Osteoblast (primary cell): ENCODE data around the gene SLC24A3. TPM values are rescaled to one million over a fixed set of nuclear protein-coding genes. Genes with fewer than 3 reads are reported as not detected.

Experiments used
- DNase-seq: peaks from one replicate; pipeline ENCODE4 v3.0.0; 2011; ENCODE audit warnings: low spot score, mixed read lengths; ENCODE audit not compliant: insufficient read length; ENCODE audit errors: missing footprints
- H2AFZ ChIP-seq: 2 replicates; pipeline ENCODE4 v1.6.0; 2011; ENCODE audit warnings: mild to moderate bottlenecking, low read length
- H3K27ac ChIP-seq: 2 replicates; pipeline ENCODE4 v1.5.1; 2011; ENCODE audit warnings: mild to moderate bottlenecking, low read depth, low read length, moderate library complexity
- H3K27me3 ChIP-seq: 2 replicates; pipeline ENCODE4 v1.6.0; 2012; ENCODE audit warnings: mild to moderate bottlenecking, control low read depth, inconsistent platforms, low read length, moderate library complexity; ENCODE audit not compliant: insufficient read depth
- H3K36me3 ChIP-seq: 2 replicates; pipeline ENCODE4 v1.5.1; 2011; ENCODE audit warnings: mild to moderate bottlenecking, low read length, control low read depth, moderate library complexity; ENCODE audit not compliant: insufficient read depth
- H3K4me1 ChIP-seq: 2 replicates; pipeline ENCODE4 v1.5.1; 2011; ENCODE audit warnings: mild to moderate bottlenecking, low read length, control low read depth, moderate library complexity; ENCODE audit not compliant: insufficient read depth
- H3K4me2 ChIP-seq: 2 replicates; pipeline ENCODE4 v1.6.0; 2011; ENCODE audit warnings: mild to moderate bottlenecking, low read length; ENCODE audit not compliant: insufficient read depth
- H3K4me3 ChIP-seq: fragments of 200-600 bp; sonication (generic); 3 replicates; pipeline ENCODE4 v1.5.1; 2012; ENCODE audit warnings: mild to moderate bottlenecking, low read length, inconsistent platforms; ENCODE audit not compliant: insufficient read depth
- H3K79me2 ChIP-seq: 2 replicates; pipeline ENCODE4 v1.6.0; 2012; ENCODE audit warnings: mild to moderate bottlenecking, low read length, control low read depth, inconsistent platforms; ENCODE audit not compliant: insufficient read depth
- H3K9me3 ChIP-seq: 2 replicates; pipeline ENCODE4 v1.5.1; 2011; ENCODE audit warnings: low read depth, low read length, control low read depth
- H4K20me1 ChIP-seq: 2 replicates; pipeline ENCODE4 v1.6.0; 2012; ENCODE audit warnings: mild to moderate bottlenecking, low read length, control low read depth; ENCODE audit not compliant: insufficient read depth
- CTCF ChIP-seq: IDR thresholded peaks from 2 replicates; pipeline ENCODE4 v1.5.1; 2011; ENCODE audit warnings: mild to moderate bottlenecking, low read depth, low read length, moderate library complexity; ENCODE audit errors: extremely low read depth
- total RNA-seq: library from RNA; depleted of rRNA; stranded (reverse); fragments of >200 nt; gene quantifications from 2 replicates; pipeline ENCODE4 v1.2.3, GENCODE V29; 2012

SLC24A3 gene
- total RNA-seq, 1 donor, result 1.1 TPM

GRCh38 chr20:19601126-19601810 is 388.8 kb downstream of the SLC24A3 start:
- no peak for DNase-seq
- Histone ChIP-seq H3K27ac (no peak overlapping the region), H2AFZ (no peak overlapping the region), H3K27me3 (no peaks in the 10 kb centered on the region), H3K4me2 (no peak overlapping the region), H3K36me3 (no peaks in the 10 kb centered on the region), H3K4me1 (no peaks in the 10 kb centered on the region), H3K9me3 (no peaks in the 10 kb centered on the region), H3K4me3 (no peak overlapping the region), H4K20me1 (no peaks in the 10 kb centered on the region), H3K79me2 (no peaks in the 10 kb centered on the region)
- TF ChIP-seq CTCF, result no peak

- no peak overlapping the region for H3K27ac ChIP-seq
- H3K4me2 ChIP-seq, result no peak overlapping the region
- no peak for DNase-seq
- no peaks in the 10 kb centered on the region for H3K36me3 ChIP-seq
- no peak overlapping the region for H2AFZ ChIP-seq
- H3K9me3 ChIP-seq, result no peaks in the 10 kb centered on the region
- no peak overlapping the region for H3K4me3 ChIP-seq
- H4K20me1 ChIP-seq, result no peaks in the 10 kb centered on the region
- no peak for TF ChIP-seq CTCF
- no peaks in the 10 kb centered on the region for H3K79me2 ChIP-seq
- H3K4me1 ChIP-seq, result no peaks in the 10 kb centered on the region
- no peaks in the 10 kb centered on the region for H3K27me3 ChIP-seq
Measured at GRCh38 chr20:19602675-19603375, 390.4 kb downstream of the SLC24A3 start.

- Histone ChIP-seq H3K4me2 (no peak overlapping the region), H3K27ac (no peak overlapping the region), H4K20me1 (no peaks in the 10 kb centered on the region), H3K27me3 (no peaks in the 10 kb centered on the region), H3K36me3 (no peaks in the 10 kb centered on the region), H3K9me3 (no peaks in the 10 kb centered on the region), H3K4me1 (no peaks in the 10 kb centered on the region), H2AFZ (no peak overlapping the region), H3K4me3 (no peak overlapping the region), H3K79me2 (no peaks in the 10 kb centered on the region)
- DNase-seq, result no peak
- TF ChIP-seq CTCF, result no peak
Measured at GRCh38 chr20:19603376-19603750, 390.9 kb downstream of the SLC24A3 start.

- no peak overlapping the region for H3K4me3 ChIP-seq
- TF ChIP-seq CTCF, result no peak
- H2AFZ ChIP-seq, result no peak overlapping the region
- no peak overlapping the region for H3K4me2 ChIP-seq
- no peaks in the 10 kb centered on the region for H3K27me3 ChIP-seq
- no peaks in the 10 kb centered on the region for H3K9me3 ChIP-seq
- no peak for DNase-seq
- H3K79me2 ChIP-seq, result no peaks in the 10 kb centered on the region
- no peaks in the 10 kb centered on the region for H3K36me3 ChIP-seq
- no peaks in the 10 kb centered on the region for H3K4me1 ChIP-seq
- H4K20me1 ChIP-seq, result no peaks in the 10 kb centered on the region
- no peak overlapping the region for H3K27ac ChIP-seq
Measured at GRCh38 chr20:19605786-19606485, 393.5 kb downstream of the SLC24A3 start.
